Gastroesophageal sphincter (tissue), 4 donors: ENCODE results near the gene SLC35F1. TPM values are rescaled to one million over a fixed set of nuclear protein-coding genes. Genes with fewer than 3 reads are reported as not detected.

ENCODE experiments used
- ATAC-seq: fragments of 150-250 bp; one replicate; pipeline ENCODE4 v1.9.1; 2016; ENCODE audit warnings: mild to moderate bottlenecking, moderate library complexity
- H3K27ac ChIP-seq, 4 donors: fragments of 200-600 bp; sonication (generic) in 3 of 4; 1 replicate in 3 of 4; 2 replicates in 1 of 4; pipeline ENCODE4 v1.5.1; 2016 to 2019
- H3K27me3 ChIP-seq: fragments of 200-600 bp; sonication (generic); one replicate; pipeline ENCODE4 v1.5.1; 2019
- H3K36me3 ChIP-seq, 2 donors: fragments of 200-600 bp; sonication (generic); one replicate each; pipeline ENCODE4 v1.5.1; 2019; ENCODE audit warnings: control low read depth in 1 of 2
- H3K4me1 ChIP-seq, 3 donors: fragments of 200-600 bp; sonication (generic); 1 replicate in 2 of 3; 2 replicates in 1 of 3; pipeline ENCODE4 v1.5.1; 2016 to 2019; ENCODE audit warnings: control low read depth in 2 of 3
- H3K4me3 ChIP-seq, 2 donors: fragments of 200-600 bp; sonication (generic); one replicate each; pipeline ENCODE4 v1.5.1; 2019; ENCODE audit warnings: mild to moderate bottlenecking in 1 of 2, moderate library complexity in 1 of 2
- H3K9me3 ChIP-seq, 3 donors: fragments of 200-600 bp; sonication (generic); one replicate each; pipeline ENCODE4 v1.5.1; 2017 to 2019; ENCODE audit warnings: control low read depth in 2 of 3
- EP300 ChIP-seq: sonication (generic); formaldehyde crosslinking; IDR thresholded peaks from one replicate; pipeline ENCODE4 v1.6.1; 2017; ENCODE audit warnings: antibody characterized with exemption, mild to moderate bottlenecking
- POLR2A ChIP-seq, 2 donors: fragments of 450-650 bp; IDR thresholded peaks; one replicate each; pipeline ENCODE4 v1.6.1; 2017; ENCODE audit warnings: antibody characterized with exemption in 2 of 2, mild to moderate bottlenecking in 2 of 2, moderate library complexity in 1 of 2
- POLR2AphosphoS5 ChIP-seq: sonication (generic); formaldehyde crosslinking; IDR thresholded peaks from one replicate; pipeline ENCODE4 v1.6.1; 2017; ENCODE audit warnings: antibody characterized with exemption
- WGBS, 2 donors: methylation state at CpG; one replicate each; pipeline ENCODE4 v1.1.5; 2018; ENCODE audit warnings: low coverage in 1 of 2; 5-methylcytosine and 5-hydroxymethylcytosine counted together
- total RNA-seq, 4 donors: library from RNA; depleted of rRNA; stranded (reverse); fragments of >200 nt; gene quantifications; one replicate each; pipeline ENCODE4 v1.1.0, GENCODE V29; 2016
- TF ChIP-seq, protein P1 (sequence below), 4 experiments: fragments of 200-600 bp in 2 of 4; fragments of 450-650 bp in 2 of 4; sonication (generic) in 1 of 4; IDR thresholded peaks; one replicate each; pipeline ENCODE4 v1.5.1; 2017 to 2019; ENCODE audit warnings: antibody characterized with exemption in 4 of 4, mild to moderate bottlenecking in 2 of 4, moderate library complexity in 2 of 4

SLC35F1 gene
- total RNA-seq, 4 donors from 2014 or later = 4.3 to 7.4 (median 5.9) TPM

DNA sequence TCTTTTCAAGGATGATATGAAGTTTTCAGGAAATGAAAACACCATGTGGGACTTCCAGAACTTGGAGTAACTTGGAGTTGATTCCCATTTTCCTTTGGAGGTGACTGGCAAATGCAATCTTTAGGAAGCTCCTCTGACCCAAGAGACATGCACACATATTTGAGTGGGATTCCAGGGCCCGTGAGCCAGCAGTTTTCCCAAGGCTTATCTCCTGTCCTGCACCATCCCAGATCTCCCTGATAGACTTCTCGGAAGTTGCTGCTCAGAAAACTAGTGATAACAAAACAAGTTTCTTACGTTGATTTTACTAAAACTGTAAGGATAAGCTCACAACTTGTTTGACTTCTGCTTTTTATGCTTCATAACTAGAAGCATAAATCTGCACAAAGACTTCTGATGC lies 25.6 kb downstream of the SLC35F1 start:
- Histone ChIP-seq H3K4me1 (no peaks in the 10 kb centered on the region), H3K27me3 (no peaks in the 10 kb centered on the region), H3K36me3 (no peaks in the 10 kb centered on the region), H3K27ac (no peak overlapping the region), H3K4me3 (no peak overlapping the region), H3K9me3 (peaks cover 0 to 10% (median 0%) of the 10 kb centered on the region in 3 donors)
- no peak for ATAC-seq
- TF ChIP-seq POLR2A (IDR thresholded peaks at IDR 0.05) (no peak), POLR2AphosphoS5 (no peak), EP300 (no peak)
- TF ChIP-seq, protein P1, sequence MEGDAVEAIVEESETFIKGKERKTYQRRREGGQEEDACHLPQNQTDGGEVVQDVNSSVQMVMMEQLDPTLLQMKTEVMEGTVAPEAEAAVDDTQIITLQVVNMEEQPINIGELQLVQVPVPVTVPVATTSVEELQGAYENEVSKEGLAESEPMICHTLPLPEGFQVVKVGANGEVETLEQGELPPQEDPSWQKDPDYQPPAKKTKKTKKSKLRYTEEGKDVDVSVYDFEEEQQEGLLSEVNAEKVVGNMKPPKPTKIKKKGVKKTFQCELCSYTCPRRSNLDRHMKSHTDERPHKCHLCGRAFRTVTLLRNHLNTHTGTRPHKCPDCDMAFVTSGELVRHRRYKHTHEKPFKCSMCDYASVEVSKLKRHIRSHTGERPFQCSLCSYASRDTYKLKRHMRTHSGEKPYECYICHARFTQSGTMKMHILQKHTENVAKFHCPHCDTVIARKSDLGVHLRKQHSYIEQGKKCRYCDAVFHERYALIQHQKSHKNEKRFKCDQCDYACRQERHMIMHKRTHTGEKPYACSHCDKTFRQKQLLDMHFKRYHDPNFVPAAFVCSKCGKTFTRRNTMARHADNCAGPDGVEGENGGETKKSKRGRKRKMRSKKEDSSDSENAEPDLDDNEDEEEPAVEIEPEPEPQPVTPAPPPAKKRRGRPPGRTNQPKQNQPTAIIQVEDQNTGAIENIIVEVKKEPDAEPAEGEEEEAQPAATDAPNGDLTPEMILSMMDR (IDR thresholded peaks at IDR 0.05) = no peak
- WGBS, 2 donors = 45 to 51% methylated on average over 3 of the region's 3 CpGs

DNA sequence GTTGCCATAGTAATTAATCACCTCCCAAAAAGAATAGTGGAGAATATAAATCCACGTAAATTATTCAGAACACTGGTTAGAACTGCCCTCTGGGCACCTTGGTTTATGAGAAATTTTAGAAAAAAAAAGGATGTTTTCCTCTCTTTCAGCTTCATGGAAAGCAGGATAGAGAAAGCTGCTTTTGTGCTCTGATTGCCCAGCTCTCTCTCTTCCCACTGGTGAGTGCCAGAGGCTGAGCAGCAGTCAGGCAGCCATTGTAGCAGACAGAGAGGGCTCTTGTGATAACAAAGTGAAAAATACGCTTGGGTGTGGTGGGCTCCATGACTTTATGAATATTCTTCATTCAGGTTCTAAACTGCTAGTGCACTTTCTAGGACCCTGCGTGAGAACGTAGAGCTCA lies 26.4 kb downstream of the SLC35F1 start:
- H3K27ac ChIP-seq = no peak overlapping the region

DNA sequence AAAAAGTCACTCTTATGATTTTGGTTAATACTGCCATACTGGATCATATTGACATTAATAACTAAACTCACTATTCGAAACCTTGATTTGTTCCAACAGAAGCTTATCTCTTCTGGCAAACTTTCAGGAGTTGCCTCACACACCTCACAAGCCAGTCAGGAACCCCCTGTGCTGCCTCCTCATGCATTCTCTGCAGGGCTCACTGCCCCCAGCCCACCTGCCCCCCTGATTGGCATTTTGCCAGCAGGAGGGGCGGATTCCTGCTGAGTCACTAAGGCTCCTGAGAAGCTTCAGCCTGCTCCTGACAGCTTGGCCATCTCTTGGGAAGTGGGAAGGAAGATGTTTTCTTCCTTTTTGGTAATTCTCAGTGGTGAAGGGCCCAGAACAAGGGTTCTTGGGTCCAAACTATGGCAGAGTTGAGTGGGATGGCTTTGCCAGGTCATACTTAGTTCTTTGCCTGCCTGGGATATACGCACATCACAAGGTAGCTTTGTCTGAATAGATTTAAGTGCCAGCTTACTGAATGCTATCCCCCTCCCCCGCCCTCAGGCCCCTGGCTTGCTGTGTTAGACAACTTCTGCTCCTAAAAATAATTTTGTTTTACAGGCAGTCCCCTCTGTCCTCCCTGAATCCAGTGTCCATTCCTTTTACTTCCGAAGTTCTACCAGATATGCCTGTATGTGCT lies 31.4 kb downstream of the SLC35F1 start:
- WGBS, 2 donors = 86 to 88% methylated on average over 2 to 4 of the region's 5 CpGs
- no peaks in the 10 kb centered on the region for H3K9me3 ChIP-seq
- no peaks in the 10 kb centered on the region for H3K36me3 ChIP-seq
- no peak for TF ChIP-seq POLR2AphosphoS5
- no peaks in the 10 kb centered on the region for H3K4me1 ChIP-seq
- no peaks in the 10 kb centered on the region for H3K27me3 ChIP-seq
- H3K4me3 ChIP-seq = no peak overlapping the region
- ATAC-seq = no peak
- H3K27ac ChIP-seq = no peak overlapping the region

More for the DNA sequence above, 26.4 kb downstream of the SLC35F1 start:
- Histone ChIP-seq H3K27me3 (no peaks in the 10 kb centered on the region), H3K9me3 (peaks cover 0 to 7% (median 0%) of the 10 kb centered on the region in 3 donors), H3K4me3 (no peak overlapping the region), H3K36me3 (no peaks in the 10 kb centered on the region), H3K4me1 (no peaks in the 10 kb centered on the region)
- WGBS, 2 donors = 72 to 77% methylated on average over 2 to 4 of the region's 4 CpGs
- TF ChIP-seq POLR2A (IDR thresholded peaks at IDR 0.05) = no peak
- TF ChIP-seq, protein P1 (IDR thresholded peaks at IDR 0.05) = no peak
- TF ChIP-seq POLR2AphosphoS5 = no peak
- TF ChIP-seq EP300 = no peak
- no peak for ATAC-seq

DNA sequence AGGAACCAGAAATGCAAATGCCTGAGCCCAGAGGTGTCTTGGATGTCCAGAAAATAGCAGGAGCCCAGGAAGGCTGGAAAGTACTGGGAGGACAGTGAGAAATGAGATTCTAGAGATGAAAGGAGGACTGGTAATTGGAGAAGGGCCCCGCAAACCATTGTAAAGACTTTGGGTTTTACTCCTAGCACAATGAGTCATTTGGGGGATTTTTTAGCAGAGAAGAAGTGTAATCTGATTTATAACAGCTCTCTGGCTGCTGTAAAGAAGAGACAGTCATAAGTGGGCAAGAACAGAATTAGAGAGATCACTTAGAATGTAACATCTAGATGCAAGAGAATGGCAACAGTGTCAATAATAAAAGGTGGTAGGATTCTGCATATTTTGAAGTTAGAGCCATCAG lies 40.2 kb downstream of the SLC35F1 start:
- Histone ChIP-seq H3K27me3 (peaks cover 9% of the 10 kb centered on the region), H3K9me3 (no peaks in the 10 kb centered on the region), H3K27ac (no peak overlapping the region), H3K4me3 (no peak overlapping the region), H3K36me3 (no peaks in the 10 kb centered on the region), H3K4me1 (no peaks in the 10 kb centered on the region)
- TF ChIP-seq EP300 = no peak
- WGBS, 2 donors = 50 to 75% methylated on average over 1 of the region's 1 CpG
- no peak for ATAC-seq

DNA sequence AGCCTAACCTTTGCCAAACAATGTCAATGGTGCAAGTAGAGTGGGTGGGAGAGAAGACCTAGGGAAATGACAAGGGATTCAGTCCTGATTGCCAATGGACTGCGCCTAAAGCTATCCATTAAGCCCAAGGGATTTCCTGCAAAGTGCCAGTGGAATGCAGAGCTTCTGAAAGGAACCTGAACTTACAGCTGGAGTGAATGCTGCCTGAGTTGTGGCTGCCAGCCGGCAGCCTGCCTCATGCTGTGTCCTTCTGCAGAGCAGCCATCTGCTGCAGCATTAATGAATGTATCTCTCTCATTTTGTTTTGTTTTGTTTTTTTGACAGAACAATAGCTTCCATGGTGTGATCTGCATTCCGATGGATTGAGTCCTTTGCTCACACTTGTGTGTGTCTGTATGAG lies 44.7 kb downstream of the SLC35F1 start:
- no peaks in the 10 kb centered on the region for H3K4me1 ChIP-seq
- no peaks in the 10 kb centered on the region for H3K9me3 ChIP-seq
- no peak overlapping the region for H3K27ac ChIP-seq
- no peak overlapping the region for H3K4me3 ChIP-seq
- H3K36me3 ChIP-seq = no peaks in the 10 kb centered on the region
- no peak for ATAC-seq
- TF ChIP-seq POLR2A (IDR thresholded peaks at IDR 0.05) (no peak), EP300 (no peak), POLR2AphosphoS5 (no peak)
- TF ChIP-seq, protein P1 (IDR thresholded peaks at IDR 0.05) = no peak
- H3K27me3 ChIP-seq = peaks cover 7% of the 10 kb centered on the region
- 31% methylated on average over 3 of the region's 3 CpGs; no CpG with 5 or more reads in 1 of the 2 donors for WGBS, 2 donors

DNA sequence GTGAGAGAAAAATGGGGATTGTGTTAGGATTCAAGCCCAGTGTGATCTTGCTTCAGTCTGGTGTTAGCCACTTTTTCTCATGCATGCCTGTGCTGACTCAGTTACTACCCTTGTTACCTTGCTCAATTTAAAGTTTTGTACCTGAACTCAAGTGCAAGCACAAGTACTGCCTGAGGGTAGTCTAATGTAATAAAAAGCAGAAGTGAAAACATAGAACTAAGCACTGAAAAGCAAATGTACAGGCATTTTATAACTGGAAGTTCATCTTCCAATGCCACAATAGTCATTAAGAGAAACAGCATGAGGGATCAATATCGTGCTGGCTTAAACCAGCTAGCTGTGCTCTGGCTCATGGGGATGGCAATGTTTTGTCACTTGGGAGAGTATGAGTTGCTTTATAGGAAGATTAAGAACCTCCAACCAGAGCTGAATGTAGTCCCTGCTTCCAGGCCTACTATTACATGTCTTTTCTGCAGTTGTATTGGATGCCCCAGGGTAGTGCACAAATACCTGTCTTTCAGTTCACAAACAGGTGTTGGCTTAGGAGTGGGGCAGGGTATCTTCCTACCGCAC lies 48.7 kb downstream of the SLC35F1 start:
- H3K36me3 ChIP-seq = no peaks in the 10 kb centered on the region
- no peak for ATAC-seq
- WGBS, 2 donors = 89% methylated on average over 1 of the region's 2 CpGs; no CpG with 5 or more reads in 1 of the 2 donors

More for the DNA sequence above, 48.7 kb downstream of the SLC35F1 start:
- Histone ChIP-seq H3K4me3 (no peak overlapping the region), H3K27me3 (no peaks in the 10 kb centered on the region), H3K9me3 (no peaks in the 10 kb centered on the region), H3K27ac (no peak overlapping the region), H3K4me1 (no peaks in the 10 kb centered on the region)
- TF ChIP-seq POLR2AphosphoS5 (no peak), EP300 (no peak), POLR2A (IDR thresholded peaks at IDR 0.05) (no peak)
- TF ChIP-seq, protein P1 (IDR thresholded peaks at IDR 0.05) = no peak
